ENCODE measurements around the gene NCOR2.

Gene NCOR2

GRCh38 chr12:124560146-124560890 lies 7.1 kb downstream of the NCOR2 start:
- DNase-seq (ENCODE audit: low read depth in 2 of 2) = no peak

DNA sequence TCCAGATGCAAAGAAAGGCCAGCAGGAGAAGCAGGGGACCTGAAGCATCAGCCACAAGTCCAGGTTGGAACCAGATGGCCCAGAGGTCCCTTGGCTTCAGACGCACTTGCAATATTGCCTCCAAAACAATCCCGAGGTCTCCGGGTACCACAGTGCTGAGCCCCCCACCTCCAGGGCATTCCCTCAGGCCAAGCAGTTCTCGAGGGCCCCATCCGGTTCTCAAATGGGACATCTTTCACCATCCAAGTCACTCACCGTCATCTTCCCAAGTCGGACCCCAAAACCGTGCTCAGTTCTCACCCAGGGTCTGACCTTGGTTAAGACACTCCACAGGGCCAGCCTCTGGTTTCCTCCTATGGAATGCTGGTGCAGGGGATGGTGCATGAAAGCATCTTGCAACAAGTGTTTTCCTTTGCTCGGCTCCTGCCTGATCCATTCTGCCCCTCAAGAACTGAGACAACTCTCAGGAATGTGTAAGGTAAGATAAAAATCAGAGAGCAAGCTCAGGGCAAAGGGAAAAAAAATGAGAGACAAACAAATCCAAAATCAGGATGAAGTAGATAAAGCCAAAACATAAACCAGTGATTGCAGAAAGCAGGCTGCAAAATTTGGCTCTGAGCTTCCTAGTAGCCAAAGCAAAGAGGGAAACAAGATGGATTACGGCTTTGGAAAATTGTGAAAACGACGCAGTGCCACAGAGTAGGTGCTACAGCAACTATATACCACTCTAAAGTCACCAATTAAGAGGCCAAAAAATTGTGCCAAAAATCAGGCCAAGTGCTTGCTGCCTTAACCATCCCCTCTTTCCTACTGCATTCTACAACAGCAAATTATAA lies 8.0 kb downstream of the NCOR2 start:
- no peak for DNase-seq (ENCODE audit: low read depth in 2 of 2)

DNA sequence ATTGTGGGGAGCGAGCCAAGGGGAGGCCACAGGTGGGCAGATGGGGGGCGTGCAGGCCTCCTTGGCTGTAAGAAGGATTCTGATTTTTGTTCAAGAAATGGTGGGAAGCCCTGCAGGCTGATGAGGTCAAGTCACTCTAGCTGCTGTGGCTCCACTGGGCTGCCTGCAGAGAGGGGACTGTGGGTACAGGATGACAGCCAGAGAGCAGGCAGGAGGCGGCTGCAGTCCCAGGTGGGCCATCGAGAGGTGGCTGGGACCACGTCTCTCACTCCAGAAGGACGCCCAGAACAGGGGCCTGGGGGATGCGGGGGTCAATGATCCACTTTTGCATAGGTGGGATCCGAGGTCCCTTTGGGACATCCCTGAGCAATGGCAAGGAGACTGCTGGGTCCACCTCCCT lies 9.1 kb downstream of the NCOR2 start:
- no peak for DNase-seq (ENCODE audit: low read depth in 2 of 2)

- no peak for DNase-seq (ENCODE audit: low read depth in 2 of 2)
These were observed 9.7 kb downstream of the NCOR2 start for GRCh38 chr12:124557518-124558223.

DNA sequence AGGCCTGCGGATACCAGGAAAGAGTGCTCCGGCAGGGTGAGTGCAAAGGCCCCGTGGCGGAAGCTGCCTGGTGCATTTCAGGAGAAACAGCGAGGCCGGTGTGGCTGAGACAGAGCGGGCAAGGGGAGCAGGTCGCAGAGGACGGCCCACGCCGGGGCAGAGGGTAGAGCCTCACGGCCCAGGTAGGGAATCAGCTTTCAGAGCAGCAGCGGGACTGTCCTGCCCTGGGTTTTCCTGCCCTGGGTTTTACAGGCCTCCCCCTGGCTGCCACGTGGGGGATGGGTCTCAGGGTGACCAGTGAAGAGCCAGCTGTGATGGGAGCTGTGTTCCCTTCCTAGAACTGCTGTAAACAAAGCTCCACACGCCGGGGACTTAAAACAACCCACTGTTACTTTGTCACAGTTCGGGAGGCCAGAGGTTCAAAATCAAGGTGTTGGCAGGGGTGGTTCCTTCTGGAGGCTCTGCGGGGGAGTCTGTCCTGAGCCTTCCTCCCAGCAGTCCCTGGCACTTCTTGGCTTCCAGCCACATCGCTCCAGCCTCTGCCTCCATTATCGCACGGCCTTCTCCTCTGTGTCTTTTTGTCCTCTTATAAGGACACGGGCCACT lies 10.4 kb downstream of the NCOR2 start:
- DNase-seq (ENCODE audit: low read depth in 2 of 2) = no peak

DNA sequence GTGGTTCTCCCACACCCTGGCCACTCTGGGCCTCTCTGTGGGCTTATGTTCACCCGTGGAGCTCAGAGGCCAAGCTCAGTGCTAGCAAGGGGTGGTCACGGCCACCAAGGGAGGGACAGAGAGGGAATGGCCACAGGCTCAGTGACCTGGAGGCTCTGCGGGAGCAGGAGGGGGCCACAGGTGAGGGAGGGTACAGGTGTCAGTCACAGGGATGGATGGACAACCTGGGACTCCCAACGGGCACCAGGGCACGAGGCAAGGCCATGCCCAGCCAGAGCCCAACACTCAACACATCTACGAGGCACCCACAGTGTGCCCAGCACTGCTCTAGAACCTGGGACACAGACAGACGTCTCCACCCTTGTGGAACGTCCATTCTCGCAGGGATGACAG lies 11.3 kb downstream of the NCOR2 start:
- DNase-seq (ENCODE audit: low read depth in 2 of 2) = no peak

- no peak for DNase-seq (ENCODE audit: low read depth in 2 of 2)
These were observed 12.0 kb downstream of the NCOR2 start for GRCh38 chr12:124555168-124556073.

DNA sequence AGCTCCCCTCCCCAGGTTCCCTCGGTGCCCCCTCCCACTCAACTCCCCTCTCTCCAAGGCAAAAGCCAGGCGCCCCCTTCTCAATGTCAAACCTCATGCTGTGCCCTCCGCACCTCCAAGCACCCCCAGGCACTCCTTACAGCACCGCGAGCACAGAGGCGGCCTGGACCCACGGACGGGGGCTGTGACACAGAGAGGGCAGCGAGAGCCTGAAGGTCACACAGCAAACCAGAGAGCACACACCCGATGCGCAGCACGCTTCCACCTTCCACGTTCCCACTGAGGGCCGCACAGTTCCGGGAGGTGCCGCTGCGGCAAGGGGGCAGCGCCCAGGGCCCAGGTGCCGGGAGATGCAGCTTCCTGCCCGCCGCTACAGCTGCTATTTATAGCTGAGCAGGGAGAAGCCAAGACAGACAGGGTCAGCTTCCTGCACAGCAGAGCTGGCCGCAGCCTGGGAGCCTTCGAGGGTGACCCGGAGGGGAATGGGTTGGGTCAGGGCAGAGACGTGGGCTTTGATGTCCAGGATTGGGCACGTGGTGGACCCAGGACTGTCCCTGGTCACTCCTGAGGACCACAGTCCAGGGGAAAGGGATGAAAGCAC lies 12.9 kb downstream of the NCOR2 start:
- no peak for DNase-seq (ENCODE audit: low read depth in 2 of 2)

DNA sequence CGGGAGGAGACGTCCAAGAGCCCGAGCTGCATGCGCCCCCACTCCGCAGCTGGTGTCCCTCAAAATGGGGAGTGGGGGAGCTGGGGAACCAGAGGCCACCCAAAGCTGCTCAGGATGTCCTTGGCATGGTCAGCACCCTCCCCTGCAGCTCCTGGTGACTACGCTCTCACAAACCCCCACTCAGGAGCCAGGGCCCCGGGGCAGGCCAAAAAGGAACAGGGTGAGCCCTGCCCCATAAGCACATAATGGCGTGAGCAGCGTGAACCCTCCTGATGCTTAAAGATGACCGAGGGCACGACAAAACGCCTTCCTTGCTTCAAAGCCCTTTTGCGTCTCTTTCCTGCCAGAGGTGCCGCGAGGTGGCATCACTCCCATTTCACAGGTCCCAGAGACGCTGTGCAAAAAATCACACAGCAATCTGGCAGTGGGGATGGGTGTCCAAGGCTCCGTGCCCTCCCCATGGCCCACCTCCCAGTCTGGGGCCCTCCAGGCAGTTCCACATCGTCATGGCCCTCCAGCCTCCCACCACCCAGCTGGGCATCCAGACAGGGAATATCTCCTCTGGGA lies 13.5 kb downstream of the NCOR2 start:
- no peak for DNase-seq (ENCODE audit: low read depth in 2 of 2)

DNA sequence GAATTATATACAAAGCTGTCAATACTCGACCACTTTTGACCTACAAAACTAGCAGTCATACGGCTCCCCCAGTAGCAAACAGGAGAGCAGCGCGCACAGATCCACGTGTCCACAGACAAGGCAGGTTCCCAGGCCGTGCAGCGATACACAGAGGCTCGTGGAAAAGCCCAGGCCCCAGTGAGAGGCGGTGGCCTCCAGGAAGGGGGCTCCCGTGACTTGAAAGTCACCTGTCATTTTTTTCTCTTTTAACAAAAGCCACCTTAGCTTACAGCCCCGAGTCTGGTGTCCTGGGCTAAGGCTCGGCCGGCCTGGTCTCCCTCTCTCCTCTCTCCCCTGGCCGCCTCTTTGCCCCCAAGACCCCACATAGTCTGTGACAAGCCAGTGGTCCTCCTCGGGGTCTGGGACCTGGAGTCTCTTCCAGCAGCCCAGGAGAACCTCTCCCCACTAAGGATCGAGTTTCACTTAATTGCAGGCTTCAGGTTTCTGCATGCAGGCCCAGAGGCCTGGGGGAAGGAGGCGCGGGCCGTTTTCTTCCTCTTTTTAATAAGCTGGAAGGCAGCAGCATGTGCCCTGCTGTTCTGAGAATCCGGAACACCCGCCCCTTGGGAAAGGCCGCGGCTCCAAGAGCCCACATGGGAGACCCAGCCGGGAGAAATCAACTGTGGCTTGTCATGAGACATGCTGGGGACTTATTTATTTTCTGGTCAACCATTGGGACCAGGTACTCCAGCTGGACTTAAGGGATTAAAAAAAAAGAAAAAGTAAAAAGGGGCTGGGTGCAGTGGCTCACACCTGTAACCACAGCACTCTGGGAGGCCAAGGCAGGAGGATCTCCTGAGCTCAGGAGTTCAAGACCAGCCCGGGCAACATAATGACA lies 15.9 kb downstream of the NCOR2 start:
- DNase-seq (ENCODE audit: low read depth in 2 of 2) = no peak

DNA sequence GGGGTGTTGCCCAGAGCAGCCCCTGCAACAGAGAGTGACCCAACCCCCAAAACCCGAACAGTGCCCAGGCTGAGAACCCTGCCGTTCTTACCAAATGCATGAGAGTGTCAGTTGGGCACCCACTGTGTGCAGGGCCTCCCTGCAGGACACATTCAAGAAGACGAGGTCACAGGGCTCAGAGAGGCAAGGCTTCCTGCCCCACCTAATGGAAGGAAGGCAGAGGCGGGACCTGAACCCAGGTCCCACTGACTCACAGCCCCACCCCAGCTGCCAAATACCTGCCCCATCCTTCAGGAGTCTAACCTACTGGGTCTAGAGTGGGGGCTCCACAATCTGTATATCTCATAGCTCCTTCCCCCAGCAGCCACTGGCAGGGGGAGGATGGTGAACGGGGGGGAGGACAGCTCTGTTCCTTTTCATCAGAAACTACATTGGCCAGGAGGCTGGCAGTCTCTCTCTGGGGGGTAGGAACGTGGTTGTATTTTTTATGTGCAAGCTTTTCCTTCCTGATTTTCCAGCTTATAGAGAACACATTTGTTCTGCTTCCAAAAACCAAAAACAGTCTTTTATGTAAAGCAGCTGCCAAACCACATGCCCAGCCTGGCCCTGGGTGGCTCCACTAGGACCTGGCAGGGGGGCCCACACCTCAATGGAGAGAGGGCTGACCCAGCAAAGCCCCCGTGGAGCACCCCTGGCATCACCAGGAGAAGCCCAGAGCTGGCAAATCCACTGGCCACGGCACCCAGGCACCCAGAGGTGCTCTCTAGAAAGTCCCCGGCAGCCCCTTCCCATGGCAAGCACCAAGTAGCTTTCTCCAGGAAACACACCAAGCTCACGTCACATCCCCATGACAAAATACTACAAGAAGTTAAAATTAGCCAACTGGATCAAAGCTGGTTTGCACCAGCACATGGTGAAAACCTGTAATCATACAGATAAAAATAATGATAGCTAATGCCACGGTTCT lies 17.0 kb downstream of the NCOR2 start:
- DNase-seq (ENCODE audit: low read depth in 2 of 2) = no peak

GRCh38 chr12:124549629-124550028 lies 17.8 kb downstream of the NCOR2 start:
- DNase-seq (ENCODE audit: low read depth in 2 of 2) = no peak

- DNase-seq (ENCODE audit: low read depth in 2 of 2) = no peak
These were observed 18.5 kb downstream of the NCOR2 start for GRCh38 chr12:124548854-124549378.

GRCh38 chr12:124547626-124548025 lies 19.8 kb downstream of the NCOR2 start:
- DNase-seq (ENCODE audit: low read depth in 2 of 2) = no peak

DNA sequence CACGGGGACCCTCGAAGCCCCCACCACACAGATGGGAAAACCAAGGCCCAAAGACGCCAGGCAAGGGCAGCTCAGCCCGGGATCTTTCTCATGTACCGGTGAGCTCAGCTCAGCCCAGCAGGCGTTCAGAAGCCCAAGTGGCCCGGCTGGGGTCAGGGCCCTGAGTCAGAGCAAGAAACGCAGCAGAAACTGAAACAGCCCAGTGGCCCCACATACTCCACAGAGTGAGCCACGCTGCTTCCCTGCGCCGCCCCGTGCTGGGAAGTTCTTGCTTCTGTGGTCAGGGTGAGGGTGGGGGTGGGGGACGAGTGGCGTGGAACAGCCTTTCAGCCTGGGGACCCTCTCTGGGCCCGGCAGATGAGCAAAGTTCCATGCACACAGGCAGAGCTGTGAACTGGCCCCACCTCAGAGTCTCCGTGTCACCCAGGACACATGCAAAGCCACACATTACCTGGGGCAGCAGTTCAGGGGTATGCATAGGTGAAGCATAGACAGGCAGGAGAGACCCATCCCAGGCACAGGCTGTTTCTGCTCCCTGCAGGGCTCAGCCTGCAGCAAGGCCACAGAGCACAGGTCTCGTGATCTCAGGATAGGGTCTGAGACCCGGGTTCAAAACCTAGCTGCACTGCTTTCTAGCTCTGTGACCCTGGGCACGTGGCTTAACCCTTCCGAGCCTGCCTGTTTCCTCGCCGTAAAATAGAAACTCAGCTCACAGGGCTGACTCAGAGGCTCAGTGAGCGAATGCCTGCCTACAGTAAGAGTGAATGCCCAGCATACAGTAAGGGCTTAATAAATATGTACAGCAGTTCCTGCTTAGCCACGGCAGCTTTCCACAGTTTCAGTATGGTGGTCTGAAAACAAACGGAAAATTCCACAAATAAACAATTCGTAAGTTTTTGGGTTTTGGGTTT lies 21.6 kb downstream of the NCOR2 start:
- DNase-seq (ENCODE audit: low read depth in 2 of 2) = no peak

GRCh38 chr12:124544983-124545382 lies 22.4 kb downstream of the NCOR2 start:
- no peak for DNase-seq (ENCODE audit: low read depth in 2 of 2)

Data from stimulated activated CD4-positive, alpha-beta T cell treated with anti-CD3 and anti-CD28 coated beads, Interleukin-1b, Interleukin-23, amount 100 ng/mL, for 1 hour (primary cell).